Panc1 (cell line): ENCODE measurements around the gene SKAP1. TPM values are rescaled to one million over a fixed set of nuclear protein-coding genes. Genes with fewer than 3 reads are reported as not detected.

Experiments used
- ATAC-seq: fragments of 200-7000 bp; cut with Tn5 transposase; 2 replicates; pipeline ENCODE4 v1.9.1; 2020; ENCODE audit warnings: mild to moderate bottlenecking, moderate library complexity
- BruUV-seq: library from RNA; stranded (reverse); fragments of 400-500 nt; replicated peaks from 2 replicates; lab custom pipeline; 2021; lab: Mats Ljungman, UMichigan
- CTCF ChIA-PET: fragments of 300-600 bp; sonication (Branson Sonifier 250); formaldehyde crosslinking; loops from one replicate; lab custom pipeline; 2022; ENCODE audit warnings: antibody characterized with exemption; lab: Charles Lee
- POLR2A ChIA-PET: fragments of 300-600 bp; sonication (Branson Sonifier 250); formaldehyde crosslinking; loops from one replicate; lab custom pipeline; 2022; ENCODE audit warnings: antibody characterized with exemption; lab: Charles Lee
- DNase-seq: peaks from one replicate; pipeline ENCODE4 v3.0.0-alpha.2; 2010; ENCODE audit warnings: low read depth, low spot score
- H3K27ac ChIP-seq: 2 replicates; pipeline ENCODE4 v1.5.1; 2011; ENCODE audit warnings: mild to moderate bottlenecking, low read length, inconsistent platforms
- H3K27me3 ChIP-seq: fragments of 200-500 bp; sonication (Bioruptor generic); 2 replicates; pipeline ENCODE4 v1.6.0; 2014; ENCODE audit warnings: low read length, inconsistent platforms; ENCODE audit not compliant: control insufficient read depth, insufficient read depth
- H3K36me3 ChIP-seq: fragments of 200-500 bp; sonication (Bioruptor generic); 2 replicates; pipeline ENCODE4 v1.5.1; 2014; ENCODE audit warnings: inconsistent platforms, mild to moderate bottlenecking, low read length, moderate library complexity; ENCODE audit not compliant: control insufficient read depth, insufficient read depth
- H3K4me1 ChIP-seq: 2 replicates; pipeline ENCODE4 v1.5.1; 2011; ENCODE audit warnings: inconsistent platforms, mild to moderate bottlenecking, low read length, moderate library complexity; ENCODE audit not compliant: control insufficient read depth, insufficient read depth
- H3K4me3 ChIP-seq, 2 experiments: 2 replicates each; pipeline ENCODE4 v1.5.1; 2011 to 2012; ENCODE audit warnings: low read depth in 2 of 2, low read length in 2 of 2, mild to moderate bottlenecking in 2 of 2, inconsistent platforms in 1 of 2, moderate library complexity in 1 of 2
- H3K9me3 ChIP-seq: fragments of 200-500 bp; sonication (Bioruptor generic); 2 replicates; pipeline ENCODE4 v1.5.1; 2014; ENCODE audit warnings: low read depth, mild to moderate bottlenecking, inconsistent platforms, low read length, moderate library complexity; ENCODE audit not compliant: control insufficient read depth, insufficient read depth
- CTCF ChIP-seq: fragments of 450-650 bp; IDR thresholded peaks from 2 replicates; pipeline ENCODE4 v1.5.1; 2017; ENCODE audit warnings: mild to moderate bottlenecking
- POLR2AphosphoS5 ChIP-seq: IDR thresholded peaks from 2 replicates; pipeline ENCODE4 v1.6.1; 2012; ENCODE audit warnings: mild to moderate bottlenecking, low read depth, low read length, moderate library complexity
- REST ChIP-seq, 2 experiments: IDR thresholded peaks; 2 replicates each; pipeline ENCODE4 v1.6.1; 2011 to 2012; ENCODE audit warnings: low read depth in 2 of 2, control low read depth in 1 of 2, low read length in 1 of 2, mild to moderate bottlenecking in 1 of 2, moderate library complexity in 1 of 2; ENCODE audit not compliant: insufficient read depth in 1 of 2
- SIN3A ChIP-seq: IDR thresholded peaks from 2 replicates; pipeline ENCODE4 v1.6.1; 2012; ENCODE audit warnings: low read depth, mild to moderate bottlenecking, low read length, moderate library complexity, borderline replicate concordance; ENCODE audit not compliant: insufficient read depth
- TCF7L2 ChIP-seq: IDR thresholded peaks from 2 replicates; pipeline ENCODE4 v1.6.1; 2011; ENCODE audit warnings: mild to moderate bottlenecking, low read depth, low read length, inconsistent platforms
- in situ Hi-C: cut with HindIII; loops from 2 replicates; pipeline ENCODE4 v1.10.0; 2016; ENCODE audit warnings: low sequenced_read_pairs, low pct_unique_long_range_greater_than_20kb
- intact Hi-C: fragments of 100-400 bp; cut with micrococcal nuclease; formaldehyde crosslinking; loops from one replicate; pipeline ENCODE4 v1.10.0; 2022; ENCODE audit not compliant: unreplicated experiment
- total RNA-seq: library from RNA; stranded (reverse); gene quantifications from one replicate; pipeline ENCODE4 v1.2.1, GENCODE V29; 2021; ENCODE audit not compliant: unreplicated experiment

The SKAP1 gene
- total RNA-seq, 1 experiment from 2014 or later = 0.90 TPM

DNA sequence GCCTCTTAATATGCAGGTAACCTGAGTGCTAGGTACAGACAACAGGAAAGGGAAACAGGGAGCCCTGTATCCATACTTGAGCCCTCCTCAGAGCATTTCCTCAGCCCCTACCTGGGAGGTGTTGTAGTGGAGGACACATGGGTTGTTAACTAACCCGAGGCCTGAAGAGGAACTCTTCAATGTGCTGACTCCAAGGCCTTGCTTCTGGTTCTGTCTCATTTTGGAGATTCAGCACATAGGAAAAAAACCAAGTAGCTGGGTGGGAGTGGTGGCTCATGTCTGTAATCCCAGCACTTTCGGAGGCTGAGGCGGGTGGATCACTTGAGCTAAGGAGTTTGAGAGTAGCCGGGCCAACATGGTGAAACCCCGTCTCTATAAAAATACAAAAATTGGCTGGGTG, 297.6 kb downstream of the SKAP1 start:
- intact Hi-C loops = no loop called here
- CTCF ChIA-PET = interaction anchor here (1.2 kb wide), 1 partner anchor 52 kb away, joined by 6 read pairs; no protein-coding TSS in a partner anchor
- no peak for DNase-seq
- H3K4me3 ChIP-seq = no peak overlapping the region
- H3K9me3 ChIP-seq = no peaks in the 10 kb centered on the region
- no peaks in the 10 kb centered on the region for H3K36me3 ChIP-seq
- POLR2A ChIA-PET = interaction anchor here (0.6 kb wide), 1 partner anchor 517 kb away, joined by 4 read pairs; no protein-coding TSS in a partner anchor
- in situ Hi-C loops = no loop called here
- ATAC-seq = no peak
- H3K4me1 ChIP-seq = peaks cover 4% of the 10 kb centered on the region
- TF ChIP-seq POLR2AphosphoS5 (no peak), SIN3A (no peak), TCF7L2 (no peak), REST (IDR thresholded peaks at IDR 0.05; ENCODE audit: insufficient read depth in 1 of 2, low read depth in 2 of 2, low read length in 1 of 2) (no peak), CTCF (no peak)
- BruUV-seq = no TSS peak
- no peak overlapping the region for H3K27ac ChIP-seq
- no peaks in the 10 kb centered on the region for H3K27me3 ChIP-seq

- intact Hi-C loops = loop anchor here (2.0 kb wide), 1 partner anchor 105 kb away; no protein-coding TSS in a partner anchor
- Histone ChIP-seq H3K27me3 (no peaks in the 10 kb centered on the region), H3K4me1 (peaks cover 13% of the 10 kb centered on the region), H3K9me3 (no peaks in the 10 kb centered on the region), H3K36me3 (no peaks in the 10 kb centered on the region), H3K27ac (no peak overlapping the region), H3K4me3 (no peak overlapping the region)
- ATAC-seq = peak; percentile 92
- TF ChIP-seq REST (IDR thresholded peaks at IDR 0.05; ENCODE audit: insufficient read depth in 1 of 2, low read depth in 2 of 2, low read length in 1 of 2) = no peak
- peak; percentile 89 for TF ChIP-seq CTCF
- ChIA-PET CTCF (interaction anchor here (0.5 to 1.2 kb wide), 11 partner anchors 12 to 128 kb away, joined by 3 to 17 read pairs (median 5); no protein-coding TSS in a partner anchor), POLR2A (interaction anchor here (0.7 kb wide), 1 partner anchor 111 kb away, joined by 5 read pairs; no protein-coding TSS in a partner anchor)
- BruUV-seq = no TSS peak
- in situ Hi-C loops = no loop called here
- peak; percentile 53 for DNase-seq
Measured at GRCh38 chr17:48131216-48131824, 298.7 kb downstream of the SKAP1 start.
